Sigmoid colon (tissue), 7 donors: Measurements from ENCODE around the gene PCDHA5. TPM values are rescaled to one million over a fixed set of nuclear protein-coding genes. Genes with fewer than 3 reads are reported as not detected.
"Not testable (repeated sequence)": the region's sequence is repeated elsewhere in the genome, so short reads cannot be mapped to it uniquely, and the experiment has no call there.

Experiments
- DNase-seq: peaks from one replicate; pipeline ENCODE4 v3.0.0-alpha.2; 2019
- H3K27ac ChIP-seq, 4 donors: fragments of 200-600 bp; sonication (generic); one replicate each; pipeline ENCODE4 v1.5.1; 2016 to 2019; ENCODE audit warnings: mild to moderate bottlenecking in 1 of 4
- H3K27me3 ChIP-seq, 3 donors: fragments of 200-600 bp; sonication (generic); one replicate each; pipeline ENCODE4 v1.5.1; 2019; ENCODE audit warnings: mild to moderate bottlenecking in 1 of 3
- H3K36me3 ChIP-seq, 4 donors: fragments of 200-600 bp; sonication (generic); one replicate each; pipeline ENCODE4 v1.5.1; 2016 to 2019
- H3K4me1 ChIP-seq, 4 donors: fragments of 200-600 bp; sonication (generic); one replicate each; pipeline ENCODE4 v1.5.1; 2017 to 2019
- H3K4me3 ChIP-seq, 4 donors: fragments of 200-600 bp; sonication (generic); one replicate each; pipeline ENCODE4 v1.5.1; 2017 to 2019; ENCODE audit warnings: mild to moderate bottlenecking in 2 of 4, moderate library complexity in 1 of 4
- H3K9me3 ChIP-seq, 4 donors: fragments of 200-600 bp in 3 of 4; sonication (generic) in 3 of 4; one replicate each; pipeline versions ENCODE4 v1.5.1 to v1.6.1; 2013 to 2019
- EP300 ChIP-seq, 4 donors: sonication (generic); formaldehyde crosslinking; IDR thresholded peaks; one replicate each; pipeline ENCODE4 v1.6.1; 2017; ENCODE audit warnings: antibody characterized with exemption in 4 of 4
- POLR2A ChIP-seq, 2 donors: fragments of 450-650 bp; IDR thresholded peaks; one replicate each; pipeline ENCODE4 v1.6.1; 2016; ENCODE audit warnings: antibody characterized with exemption in 2 of 2, mild to moderate bottlenecking in 2 of 2, moderate library complexity in 2 of 2
- POLR2AphosphoS5 ChIP-seq, 4 donors: sonication (generic); formaldehyde crosslinking; IDR thresholded peaks; one replicate each; pipeline ENCODE4 v1.6.1; 2017; ENCODE audit warnings: antibody characterized with exemption in 4 of 4
- WGBS, 2 donors: extraction: QIAGEN DNeasy Blood & Tissue Kit; methylation state at CpG; one replicate each; pipeline ENCODE4 v1.1.7; 2013; 5-methylcytosine and 5-hydroxymethylcytosine counted together
- intact Hi-C: fragments of 100-400 bp; cut with DNase I; formaldehyde crosslinking; loops from one replicate; pipeline ENCODE4 v1.15.1; 2023
- polyA plus RNA-seq, 3 donors: library from polyadenylated mRNA; stranded (reverse); fragments of 200-250 nt; gene quantifications; one replicate each; pipeline ENCODE4 v1.2.3, GENCODE V29; 2013
- total RNA-seq, 4 donors: library from RNA; depleted of rRNA; stranded (reverse); fragments of >200 nt; gene quantifications; one replicate each; pipeline ENCODE4 v1.1.0, GENCODE V29; 2016
- TF ChIP-seq, protein P1 (sequence below), 4 experiments: fragments of 450-650 bp in 3 of 4; fragments of 200-600 bp in 1 of 4; IDR thresholded peaks; one replicate each; pipeline ENCODE4 v1.5.1; 2016 to 2019; ENCODE audit warnings: antibody characterized with exemption in 4 of 4, mild to moderate bottlenecking in 3 of 4, moderate library complexity in 2 of 4
- donor health status: healthy with polysubstance abuse.
- donor health status: Bipolar disorder and iron deficiency.
- donor health status: healthy.

The PCDHA5 gene
- total RNA-seq (1 to 10 TPM in 1 of 4 donors, under 1 TPM in 3; 0.14 to 1.7 (median 0.43) TPM), polyA plus RNA-seq (under 1 TPM in 1 of 3 donors, not detected in 2; 0.09 TPM)

DNA sequence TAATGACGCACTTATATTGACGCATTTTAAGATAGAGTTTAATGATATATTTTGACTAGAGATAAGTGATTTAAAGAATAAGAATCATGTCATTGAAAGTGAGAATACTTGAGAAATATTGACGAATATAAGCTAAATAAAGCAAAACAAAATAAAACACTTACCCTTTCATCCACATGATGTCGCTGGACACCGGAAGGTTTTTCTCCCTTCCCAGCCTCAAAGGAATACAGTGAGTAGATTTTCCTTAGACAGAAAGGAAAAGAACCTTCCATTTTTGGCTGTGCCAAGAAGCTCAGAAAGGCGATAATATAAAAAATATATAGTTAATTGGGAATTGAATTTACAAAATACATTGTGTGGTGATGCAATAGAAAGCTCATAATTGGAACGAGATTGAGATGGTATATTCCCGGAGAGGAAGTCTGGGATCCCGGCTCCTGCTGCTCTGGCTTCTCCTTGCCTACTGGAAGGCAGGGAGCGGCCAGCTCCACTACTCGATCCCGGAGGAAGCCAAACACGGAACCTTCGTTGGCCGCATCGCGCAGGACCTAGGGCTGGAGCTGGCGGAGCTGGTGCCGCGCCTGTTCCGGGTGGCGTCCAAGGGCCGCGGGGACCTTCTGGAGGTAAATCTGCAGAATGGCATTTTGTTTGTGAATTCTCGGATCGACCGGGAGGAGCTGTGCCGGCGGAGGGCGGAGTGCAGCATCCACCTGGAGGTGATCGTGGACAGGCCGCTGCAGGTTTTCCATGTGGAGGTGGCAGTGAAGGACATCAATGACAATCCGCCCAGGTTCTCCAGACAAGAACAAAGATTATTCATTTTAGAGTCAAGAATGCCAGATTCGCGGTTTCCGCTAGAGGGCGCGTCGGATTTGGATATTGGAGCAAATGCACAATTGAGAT is at the start of gene PCDHA5:
Gene PCDHA5, plus strand, starts transcription at position 239 of the 906 bp plus-strand sequence.
- Histone ChIP-seq H3K9me3 (peaks cover under 1 to 18% (median 5%) of the 10 kb centered on the region in 4 donors), H3K4me1 (no peaks in the 10 kb centered on the region), H3K27me3 (peaks cover 0 to 60% (median 2%) of the 10 kb centered on the region in 3 donors), H3K27ac (no peak within 1 kb of the TSS), H3K36me3 (no peaks in the 10 kb centered on the region), H3K4me3 (peak within 1 kb of the TSS in 1 of 4 donors; percentile 6)
- DNase-seq, result no peak
- no peak for TF ChIP-seq POLR2A (IDR thresholded peaks at IDR 0.05)
- no peak for TF ChIP-seq EP300 (IDR thresholded peaks at IDR 0.05)
- no peak for TF ChIP-seq POLR2AphosphoS5 (IDR thresholded peaks at IDR 0.05)
- TF ChIP-seq, protein P1, sequence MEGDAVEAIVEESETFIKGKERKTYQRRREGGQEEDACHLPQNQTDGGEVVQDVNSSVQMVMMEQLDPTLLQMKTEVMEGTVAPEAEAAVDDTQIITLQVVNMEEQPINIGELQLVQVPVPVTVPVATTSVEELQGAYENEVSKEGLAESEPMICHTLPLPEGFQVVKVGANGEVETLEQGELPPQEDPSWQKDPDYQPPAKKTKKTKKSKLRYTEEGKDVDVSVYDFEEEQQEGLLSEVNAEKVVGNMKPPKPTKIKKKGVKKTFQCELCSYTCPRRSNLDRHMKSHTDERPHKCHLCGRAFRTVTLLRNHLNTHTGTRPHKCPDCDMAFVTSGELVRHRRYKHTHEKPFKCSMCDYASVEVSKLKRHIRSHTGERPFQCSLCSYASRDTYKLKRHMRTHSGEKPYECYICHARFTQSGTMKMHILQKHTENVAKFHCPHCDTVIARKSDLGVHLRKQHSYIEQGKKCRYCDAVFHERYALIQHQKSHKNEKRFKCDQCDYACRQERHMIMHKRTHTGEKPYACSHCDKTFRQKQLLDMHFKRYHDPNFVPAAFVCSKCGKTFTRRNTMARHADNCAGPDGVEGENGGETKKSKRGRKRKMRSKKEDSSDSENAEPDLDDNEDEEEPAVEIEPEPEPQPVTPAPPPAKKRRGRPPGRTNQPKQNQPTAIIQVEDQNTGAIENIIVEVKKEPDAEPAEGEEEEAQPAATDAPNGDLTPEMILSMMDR (IDR thresholded peaks at IDR 0.05), result peak in 1 of 4 experiments; percentile 27
- WGBS, 2 donors, result 36 to 62% methylated on average over 39 of the region's 39 CpGs
- intact Hi-C loops, result no loop called here

DNA sequence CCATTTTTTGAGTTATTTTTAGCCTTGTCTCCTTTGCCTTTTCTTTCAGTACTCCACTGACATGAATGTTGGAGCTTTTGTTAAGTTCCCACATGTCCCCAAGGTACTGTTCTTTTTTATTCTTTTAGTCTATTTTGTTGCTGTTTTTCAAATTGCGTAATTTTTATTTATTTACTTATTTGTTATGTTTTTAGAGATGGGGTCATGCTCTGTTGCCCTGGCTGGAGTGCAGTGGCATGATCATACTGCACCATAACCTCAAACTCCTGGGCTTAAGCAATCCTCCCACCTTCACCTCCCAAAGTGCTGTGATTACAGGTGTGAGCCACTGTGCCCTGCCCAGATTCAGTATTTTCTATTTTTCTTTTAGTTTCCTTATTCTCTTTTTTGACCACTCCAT is 40.9 kb upstream of the PCDHA5 start:
- TF ChIP-seq, protein P1 (IDR thresholded peaks at IDR 0.05), result no peak
- no peak for TF ChIP-seq EP300 (IDR thresholded peaks at IDR 0.05)
- no peak for TF ChIP-seq POLR2A (IDR thresholded peaks at IDR 0.05)
- TF ChIP-seq POLR2AphosphoS5 (IDR thresholded peaks at IDR 0.05), result no peak
- 83 to 92% methylated on average over 1 of the region's 1 CpG for WGBS, 2 donors
- Histone ChIP-seq H3K27me3 (peaks cover 0 to 8% (median 0%) of the 10 kb centered on the region in 3 donors), H3K4me1 (no peaks in the 10 kb centered on the region), H3K9me3 (peaks cover 0 to 27% (median 17%) of the 10 kb centered on the region in 4 donors), H3K4me3 (no peak overlapping the region), H3K36me3 (no peaks in the 10 kb centered on the region), H3K27ac (no peak overlapping the region)
- intact Hi-C loops, result no loop called here
- no peak for DNase-seq

DNA sequence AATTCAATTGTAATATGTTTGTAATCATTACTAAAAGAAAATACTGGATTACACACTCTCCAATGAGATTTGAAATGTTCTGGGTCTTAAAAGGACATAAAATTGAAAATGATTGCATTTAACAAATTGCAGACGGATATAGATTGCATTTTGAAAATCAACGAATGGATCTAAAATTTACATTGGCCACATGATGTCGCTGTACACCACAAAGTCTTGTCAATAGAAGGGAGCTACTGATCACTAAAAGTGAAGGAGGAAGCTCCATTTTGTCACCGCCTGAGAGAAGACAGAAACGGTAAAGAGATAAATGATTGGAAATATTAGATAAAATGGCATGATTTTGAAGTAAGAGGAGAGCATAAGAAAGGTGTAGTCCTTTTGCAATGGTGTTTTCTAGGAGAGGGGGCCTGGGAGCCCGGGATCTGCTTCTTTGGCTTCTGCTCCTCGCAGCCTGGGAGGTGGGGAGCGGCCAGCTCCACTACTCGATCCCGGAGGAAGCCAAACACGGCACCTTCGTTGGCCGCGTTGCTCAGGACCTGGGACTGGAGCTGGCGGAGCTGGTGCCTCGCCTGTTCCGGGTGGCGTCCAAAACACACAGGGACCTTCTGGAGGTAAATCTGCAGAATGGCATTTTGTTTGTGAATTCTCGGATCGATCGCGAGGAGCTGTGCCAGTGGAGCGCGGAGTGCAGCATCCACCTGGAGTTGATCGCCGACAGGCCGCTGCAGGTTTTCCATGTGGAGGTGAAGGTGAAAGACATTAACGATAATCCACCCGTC is 35.3 kb upstream of the PCDHA5 start, which contains the start of gene PCDHA1:
Gene PCDHA1, plus strand, starts transcription at position 236 of the 782 bp plus-strand sequence.
- TF ChIP-seq POLR2AphosphoS5 (IDR thresholded peaks at IDR 0.05), result no peak
- TF ChIP-seq, protein P1 (IDR thresholded peaks at IDR 0.05), result no peak
- no peak for TF ChIP-seq EP300 (IDR thresholded peaks at IDR 0.05)
- no peak for TF ChIP-seq POLR2A (IDR thresholded peaks at IDR 0.05)
- no peaks in the 10 kb centered on the region for H3K4me1 ChIP-seq
- H3K27ac ChIP-seq, result no peak within 1 kb of the TSS
- H3K9me3 ChIP-seq, result peaks cover 11 to 44% (median 35%) of the 10 kb centered on the region in 4 donors
- no peaks in the 10 kb centered on the region for H3K36me3 ChIP-seq
- H3K4me3 ChIP-seq, result no peak within 1 kb of the TSS
- H3K27me3 ChIP-seq, result peaks cover 0 to 59% (median 14%) of the 10 kb centered on the region in 3 donors
- WGBS, 2 donors, result 28 to 48% methylated on average over 29 of the region's 29 CpGs
- intact Hi-C loops, result no loop called here
- DNase-seq, result no peak

DNA sequence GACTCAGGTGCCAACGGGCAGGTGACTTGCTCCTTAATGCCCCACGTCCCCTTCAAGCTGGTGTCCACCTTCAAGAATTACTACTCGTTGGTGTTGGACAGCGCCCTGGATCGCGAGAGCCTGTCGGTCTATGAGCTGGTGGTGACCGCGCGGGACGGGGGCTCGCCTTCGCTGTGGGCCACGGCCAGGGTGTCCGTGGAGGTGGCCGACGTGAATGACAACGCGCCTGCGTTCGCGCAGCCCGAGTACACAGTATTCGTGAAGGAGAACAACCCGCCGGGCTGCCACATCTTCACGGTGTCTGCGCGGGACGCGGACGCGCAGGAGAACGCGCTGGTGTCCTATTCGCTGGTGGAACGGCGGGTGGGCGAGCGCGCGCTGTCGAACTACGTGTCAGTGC is 34.0 kb upstream of the PCDHA5 start:
- H3K4me1 ChIP-seq, DNase-seq, H3K27ac ChIP-seq, intact Hi-C loops, H3K4me3 ChIP-seq, H3K36me3 ChIP-seq: not testable (repeated sequence)
- 53 to 77% methylated on average over 44 of the region's 44 CpGs for WGBS, 2 donors
- H3K9me3 ChIP-seq, result peaks cover 11 to 39% (median 31%) of the 10 kb centered on the region in 4 donors
- H3K27me3 ChIP-seq, result peaks cover 0 to 59% (median 14%) of the 10 kb centered on the region in 3 donors

DNA sequence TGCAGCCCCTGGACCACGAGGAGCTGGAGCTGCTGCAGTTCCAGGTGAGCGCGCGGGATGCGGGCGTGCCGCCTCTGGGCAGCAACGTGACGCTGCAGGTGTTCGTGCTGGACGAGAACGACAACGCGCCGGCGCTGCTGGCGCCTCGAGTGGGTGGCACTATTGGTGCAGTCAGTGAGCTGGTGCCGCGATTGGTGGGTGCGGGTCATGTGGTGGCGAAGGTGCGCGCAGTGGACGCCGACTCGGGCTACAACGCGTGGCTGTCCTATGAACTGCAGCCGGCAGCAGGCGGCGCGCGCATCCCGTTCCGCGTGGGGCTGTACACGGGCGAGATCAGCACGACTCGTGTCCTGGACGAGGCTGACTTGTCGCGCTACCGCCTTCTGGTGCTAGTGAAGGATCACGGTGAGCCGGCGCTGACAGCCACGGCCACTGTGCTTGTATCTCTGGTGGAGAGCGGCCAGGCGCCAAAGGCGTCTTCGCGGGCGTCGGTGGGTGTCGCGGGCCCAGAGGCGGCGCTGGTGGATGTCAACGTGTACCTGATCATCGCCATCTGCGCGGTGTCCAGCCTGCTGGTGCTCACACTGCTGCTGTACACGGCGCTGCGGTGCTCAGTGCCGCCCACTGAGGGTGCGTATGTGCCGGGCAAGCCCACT is 33.4 kb upstream of the PCDHA5 start:
- H3K27ac ChIP-seq, intact Hi-C loops, H3K4me3 ChIP-seq, H3K36me3 ChIP-seq, DNase-seq, H3K4me1 ChIP-seq: not testable (repeated sequence)
- Histone ChIP-seq H3K9me3 (peaks cover 11 to 43% (median 32%) of the 10 kb centered on the region in 4 donors), H3K27me3 (peaks cover 0 to 62% (median 14%) of the 10 kb centered on the region in 3 donors)
- 52 to 76% methylated on average over 70 of the region's 70 CpGs for WGBS, 2 donors
